ENCODE results near the gene TNIK.

TNIK gene

GRCh38 chr3:171489348-171489747 lies 29.1 kb upstream of the TNIK start:
- no peak for DNase-seq (ENCODE audit: low spot score)
- Histone ChIP-seq H3K4me3 (no peak overlapping the region), H3K27ac (no peak overlapping the region)
- TF ChIP-seq, protein P1, sequence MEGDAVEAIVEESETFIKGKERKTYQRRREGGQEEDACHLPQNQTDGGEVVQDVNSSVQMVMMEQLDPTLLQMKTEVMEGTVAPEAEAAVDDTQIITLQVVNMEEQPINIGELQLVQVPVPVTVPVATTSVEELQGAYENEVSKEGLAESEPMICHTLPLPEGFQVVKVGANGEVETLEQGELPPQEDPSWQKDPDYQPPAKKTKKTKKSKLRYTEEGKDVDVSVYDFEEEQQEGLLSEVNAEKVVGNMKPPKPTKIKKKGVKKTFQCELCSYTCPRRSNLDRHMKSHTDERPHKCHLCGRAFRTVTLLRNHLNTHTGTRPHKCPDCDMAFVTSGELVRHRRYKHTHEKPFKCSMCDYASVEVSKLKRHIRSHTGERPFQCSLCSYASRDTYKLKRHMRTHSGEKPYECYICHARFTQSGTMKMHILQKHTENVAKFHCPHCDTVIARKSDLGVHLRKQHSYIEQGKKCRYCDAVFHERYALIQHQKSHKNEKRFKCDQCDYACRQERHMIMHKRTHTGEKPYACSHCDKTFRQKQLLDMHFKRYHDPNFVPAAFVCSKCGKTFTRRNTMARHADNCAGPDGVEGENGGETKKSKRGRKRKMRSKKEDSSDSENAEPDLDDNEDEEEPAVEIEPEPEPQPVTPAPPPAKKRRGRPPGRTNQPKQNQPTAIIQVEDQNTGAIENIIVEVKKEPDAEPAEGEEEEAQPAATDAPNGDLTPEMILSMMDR (IDR thresholded peaks at IDR 0.05), result no peak

DNA sequence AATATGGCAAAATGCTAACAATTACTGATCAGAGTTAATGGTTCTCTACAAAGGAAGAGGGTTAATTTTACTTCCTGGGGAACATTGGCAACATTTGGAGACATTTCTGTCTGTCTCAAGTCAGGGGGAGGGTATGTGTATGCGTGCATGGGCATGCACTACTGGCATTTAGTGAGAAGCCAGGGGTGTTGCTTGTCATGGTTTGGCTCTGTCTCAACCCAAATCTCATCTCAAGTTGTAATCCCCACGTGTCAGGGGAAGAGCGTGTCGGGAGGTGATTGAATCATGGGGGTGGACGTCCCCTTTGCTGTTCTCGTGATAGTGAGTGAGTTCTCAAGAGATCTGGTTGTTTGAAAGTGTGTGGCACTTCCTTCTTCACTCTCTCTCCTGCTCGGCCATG lies 28.3 kb upstream of the TNIK start:
- no peak for DNase-seq (ENCODE audit: low spot score)
- Histone ChIP-seq H3K4me3 (no peak overlapping the region), H3K27ac (no peak overlapping the region)
- TF ChIP-seq, protein P1 (IDR thresholded peaks at IDR 0.05), result no peak

- TF ChIP-seq, protein P1 (IDR thresholded peaks at IDR 0.05), result no peak
- no peak overlapping the region for H3K4me3 ChIP-seq
- DNase-seq (ENCODE audit: low spot score), result no peak
- no peak overlapping the region for H3K27ac ChIP-seq
These were observed 27.2 kb upstream of the TNIK start for GRCh38 chr3:171487382-171487781.

GRCh38 chr3:171485338-171485737 lies 25.1 kb upstream of the TNIK start:
- TF ChIP-seq, protein P1 (IDR thresholded peaks at IDR 0.05), result no peak
- Histone ChIP-seq H3K4me3 (no peak overlapping the region), H3K27ac (no peak overlapping the region)
- no peak for DNase-seq (ENCODE audit: low spot score)

DNA sequence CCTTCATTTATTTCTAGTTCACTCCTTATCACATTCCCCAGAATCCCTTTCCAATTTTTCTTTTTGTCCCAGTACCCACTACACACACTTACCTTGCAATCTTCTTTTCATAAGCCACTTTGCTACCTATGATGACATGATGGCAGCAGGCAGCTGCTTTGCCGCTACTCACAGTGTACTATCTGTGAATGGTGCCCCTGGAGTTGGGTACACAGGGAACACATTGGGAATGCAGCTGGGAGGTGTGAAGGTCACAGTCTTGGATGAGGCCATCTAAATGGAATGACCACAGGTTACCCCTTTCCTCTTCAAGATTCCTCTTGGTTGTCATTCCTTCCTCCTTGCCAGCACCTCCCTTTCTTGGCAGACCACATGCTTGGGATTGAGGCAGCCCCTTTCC lies 20.8 kb upstream of the TNIK start:
- DNase-seq (ENCODE audit: low spot score), result no peak
- Histone ChIP-seq H3K4me3 (no peak overlapping the region), H3K27ac (no peak overlapping the region)
- TF ChIP-seq, protein P1 (IDR thresholded peaks at IDR 0.05), result no peak

- Histone ChIP-seq H3K4me3 (no peak overlapping the region), H3K27ac (no peak overlapping the region)
- no peak for DNase-seq (ENCODE audit: low spot score)
- TF ChIP-seq, protein P1 (IDR thresholded peaks at IDR 0.05), result no peak
These were observed 20.3 kb upstream of the TNIK start for GRCh38 chr3:171480526-171480925.

DNA sequence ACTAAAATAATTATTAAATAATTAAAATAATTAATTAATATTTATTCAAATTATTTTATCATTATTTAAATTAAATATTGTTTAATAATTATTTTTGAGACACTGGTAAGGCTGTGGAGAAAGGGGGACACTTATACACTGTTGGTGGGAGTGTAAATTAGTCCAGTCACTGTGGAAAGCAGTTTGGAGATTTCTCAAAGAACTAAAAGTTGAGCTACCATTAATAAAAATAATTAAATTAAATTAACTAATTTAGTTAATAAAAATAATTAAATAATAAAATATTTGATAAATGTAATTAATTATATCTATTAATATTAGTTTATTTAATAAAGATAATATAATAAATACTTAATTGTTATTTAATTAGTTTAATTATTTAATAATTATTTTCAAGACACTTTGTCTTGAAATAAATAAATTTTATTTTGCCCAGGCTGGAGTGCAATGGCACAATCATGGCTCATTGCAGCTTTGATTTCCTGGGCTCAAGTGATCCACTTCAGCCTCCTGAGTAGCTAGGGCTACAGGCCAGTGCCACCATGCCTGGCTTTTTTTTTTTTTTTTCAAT lies 16.4 kb upstream of the TNIK start:
- no peak for DNase-seq (ENCODE audit: low spot score)
- TF ChIP-seq, protein P1 (IDR thresholded peaks at IDR 0.05), result no peak
- Histone ChIP-seq H3K4me3 (no peak overlapping the region), H3K27ac (no peak overlapping the region)

Measured in coronary artery (tissue), 2 donors.